B cell (primary cell): ENCODE data around the gene HDGF. TPM values are rescaled to one million over a fixed set of nuclear protein-coding genes. Genes with fewer than 3 reads are reported as not detected.

Experiments
- ATAC-seq: fragments of 200-7000 bp; cut with Tn5 transposase; one replicate; pipeline ENCODE4 v1.10.0; 2021; ENCODE audit warnings: low read depth, mild to moderate bottlenecking, moderate number of reproducible peaks, moderate library complexity
- CTCF ChIA-PET: fragments of 350-600 bp; sonication (Branson Sonifier 250); formaldehyde crosslinking; loops from one replicate; lab custom pipeline; 2021; ENCODE audit warnings: antibody characterized with exemption, inconsistent platforms; lab: Charles Lee
- POLR2A ChIA-PET: fragments of 350-600 bp; sonication (Branson Sonifier 250); formaldehyde crosslinking; loops from one replicate; lab custom pipeline; 2021; ENCODE audit warnings: antibody characterized with exemption; lab: Charles Lee
- DNase-seq: peaks from one replicate; pipeline ENCODE4 v3.0.0; 2013
- H2AFZ ChIP-seq: 2 replicates; pipeline ENCODE4 v1.6.1; 2012; ENCODE audit warnings: mild to moderate bottlenecking, low read depth, low read length; ENCODE audit not compliant: insufficient read depth, poor library complexity, severe bottlenecking
- H3K27ac ChIP-seq, 2 donors: 1 replicate in 1 of 2; 2 replicates in 1 of 2; pipeline ENCODE4 v1.5.1; 2012 to 2013; ENCODE audit warnings: low read length in 2 of 2, mild to moderate bottlenecking in 2 of 2, moderate library complexity in 1 of 2
- H3K27me3 ChIP-seq, 4 experiments: fragments of 200-600 bp in 1 of 4; sonication (generic) in 1 of 4; replicated peaks in 1 of 4; 1 replicate in 2 of 4; 2 replicates in 2 of 4; pipeline versions ENCODE4 v1.6.1 to v1.7.0; 2013 to 2016; ENCODE audit warnings: low read length in 3 of 4, mild to moderate bottlenecking in 2 of 4, mixed read lengths in 1 of 4, moderate library complexity in 1 of 4; ENCODE audit not compliant: insufficient read depth in 4 of 4, control insufficient read depth in 3 of 4; ENCODE audit errors: control extremely low read depth in 1 of 4
- H3K36me3 ChIP-seq, 2 experiments: replicated peaks in 1 of 2; 1 replicate in 1 of 2; 2 replicates in 1 of 2; pipeline versions ENCODE4 v1.6.1 to v1.7.1; 2013; ENCODE audit warnings: low read length in 1 of 2; ENCODE audit not compliant: insufficient read depth in 2 of 2, control insufficient read depth in 1 of 2; ENCODE audit errors: control extremely low read depth in 1 of 2, extremely low read depth in 1 of 2
- H3K4me1 ChIP-seq, 2 donors: fragments of 200-600 bp in 1 of 2; sonication (generic) in 1 of 2; 1 replicate in 1 of 2; 2 replicates in 1 of 2; pipeline versions ENCODE4 v1.5.1 to v1.6.1; 2013 to 2017; ENCODE audit warnings: low read length in 2 of 2; ENCODE audit not compliant: control insufficient read depth in 2 of 2, insufficient read depth in 2 of 2
- H3K4me2 ChIP-seq: replicated peaks from 2 replicates; pipeline ENCODE3; 2012; ENCODE audit warnings: mild to moderate bottlenecking, low read depth, low read length; ENCODE audit not compliant: poor library complexity, severe bottlenecking
- H3K4me3 ChIP-seq, 5 experiments: fragments of 200-600 bp in 1 of 5; sonication (generic) in 1 of 5; 1 replicate in 3 of 5; 2 replicates in 2 of 5; pipeline versions ENCODE4 v1.5.1 to v1.7.0; 2011 to 2016; ENCODE audit warnings: low read length in 4 of 5, mild to moderate bottlenecking in 4 of 5, low read depth in 2 of 5, control low read depth in 1 of 5, moderate library complexity in 1 of 5; ENCODE audit not compliant: insufficient read depth in 1 of 5; ENCODE audit errors: control extremely low read depth in 1 of 5, extremely low read depth in 1 of 5
- H3K79me2 ChIP-seq: fragments of 200-600 bp; sonication (generic); one replicate; pipeline ENCODE4 v1.6.0; 2016; ENCODE audit warnings: low read length; ENCODE audit not compliant: control insufficient read depth, insufficient read depth
- H3K9ac ChIP-seq: fragments of 200-600 bp; sonication (generic); 2 replicates; pipeline ENCODE4 v1.6.1; 2017; ENCODE audit warnings: mild to moderate bottlenecking, low read length, moderate library complexity
- H3K9me3 ChIP-seq, 3 donors: one replicate each; pipeline versions ENCODE4 v1.6.1 to v1.7.1; 2013; ENCODE audit warnings: low read length in 2 of 3; ENCODE audit not compliant: control insufficient read depth in 2 of 3, insufficient read depth in 1 of 3; ENCODE audit errors: control extremely low read depth in 1 of 3
- H4K20me1 ChIP-seq: 2 replicates; pipeline ENCODE4 v1.6.0; 2012; ENCODE audit warnings: mild to moderate bottlenecking, low read length; ENCODE audit not compliant: insufficient read depth, control insufficient read depth, poor library complexity, severe bottlenecking
- H3K27ac Mint-ChIP-seq: one replicate; pipeline ENCODE4 v1.8.0; 2021; ENCODE audit warnings: mixed read lengths
- H3K27me3 Mint-ChIP-seq: one replicate; pipeline ENCODE4 v1.8.0; 2021; ENCODE audit warnings: mixed read lengths
- H3K4me1 Mint-ChIP-seq: one replicate; pipeline ENCODE4 v1.8.0; 2021; ENCODE audit warnings: mixed read lengths
- H3K4me3 Mint-ChIP-seq: one replicate; pipeline ENCODE4 v1.8.0; 2021; ENCODE audit warnings: mixed read lengths
- H3K9me3 Mint-ChIP-seq: one replicate; pipeline ENCODE4 v1.8.0; 2022; ENCODE audit warnings: mixed read lengths; ENCODE audit not compliant: insufficient read depth
- CTCF ChIP-seq: fragments of 200-600 bp; IDR thresholded peaks from one replicate; pipeline ENCODE4 v1.8.0; 2022; ENCODE audit warnings: antibody characterized with exemption, mild to moderate bottlenecking
- EZH2 ChIP-seq: IDR thresholded peaks from 2 replicates; pipeline ENCODE4 v1.6.1; 2012; ENCODE audit warnings: borderline replicate concordance, low read depth, mild to moderate bottlenecking, moderate library complexity, low read length; ENCODE audit not compliant: insufficient read depth, poor library complexity, severe bottlenecking
- WGBS: methylation state at CpG from one replicate; pipeline ENCODE4 v1.1.5; 2013; ENCODE audit warnings: missing lambda C conversion rate; ENCODE audit not compliant: insufficient coverage; 5-methylcytosine and 5-hydroxymethylcytosine counted together
- intact Hi-C: fragments of 100-400 bp; cut with micrococcal nuclease; formaldehyde crosslinking; loops from one replicate; pipeline ENCODE4 v1.10.0; 2022
- polyA plus RNA-seq: library from polyadenylated mRNA; depleted of rRNA; stranded (reverse); fragments of >200 nt; gene quantifications from 2 replicates; pipeline ENCODE4 v1.2.3, GENCODE V29; 2012
- total RNA-seq, 2 donors: library from RNA; stranded (reverse); fragments of 120-200 nt in 1 of 2; gene quantifications; 1 replicate in 1 of 2; 2 replicates in 1 of 2; pipeline versions ENCODE4 v1.2.3 to v1.2.4, GENCODE V29; 2013 to 2022

HDGF gene
- total and polyA plus RNA-seq, 2 donors (not counting 1 experiment from before 2014, with no cell fraction given), result 40.3 to 89.9 TPM

DNA sequence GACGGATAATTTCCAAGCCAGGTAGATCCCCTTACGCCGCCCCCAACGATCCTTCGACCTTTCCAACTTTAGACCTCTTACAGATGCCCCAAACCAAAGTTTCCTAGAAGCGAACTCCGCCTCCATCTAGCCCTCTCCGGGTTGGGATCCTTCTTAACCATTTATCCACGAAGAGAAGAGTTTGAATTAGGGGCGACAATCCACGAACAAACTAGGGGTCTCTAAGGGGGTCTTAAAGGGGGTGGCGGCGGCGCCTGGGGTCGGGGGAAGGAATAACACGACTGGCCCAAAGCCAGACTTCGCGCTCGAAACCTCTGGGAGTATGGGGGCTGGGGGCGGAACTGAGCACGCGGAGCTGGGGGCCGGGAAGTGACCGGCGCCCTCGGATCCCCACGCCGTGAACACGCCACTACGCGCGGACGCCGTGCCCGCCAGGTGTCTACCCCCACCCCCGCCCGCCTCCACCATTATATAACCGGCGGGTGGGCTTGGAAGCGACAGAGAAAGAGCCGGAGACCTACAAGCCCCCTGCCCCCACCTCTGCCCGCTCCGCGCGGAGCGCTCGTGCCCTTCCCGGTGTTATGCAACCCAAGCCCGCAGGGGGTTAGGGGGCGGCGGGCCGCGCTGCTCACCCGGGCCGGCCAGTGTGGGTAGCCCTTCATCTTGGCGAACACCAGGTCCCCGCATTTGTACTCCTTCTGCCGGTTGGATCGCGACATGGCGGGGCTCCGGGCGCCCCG is 594 bp downstream of the HDGF start:
- ATAC-seq, result peak; percentile 25

More for the DNA sequence above, 594 bp downstream of the HDGF start:
- WGBS, result under 1% methylated on average over 46 of the region's 64 CpGs
- H3K4me3 Mint-ChIP-seq, result peak overlapping the region; percentile 93
- H4K20me1 ChIP-seq, result peaks cover 16% of the 10 kb centered on the region
- H3K4me2 ChIP-seq, result peak overlapping the region; percentile 78
- ChIA-PET CTCF (interaction anchor here (1.2 to 3.2 kb wide), 6 partner anchors 16 to 62 kb away, joined by 3 to 24 read pairs (median 7); partner anchors contain the start of genes ISG20L2, METTL25B and PRCC), POLR2A (interaction anchor here (0.6 to 2.6 kb wide), 7 partner anchors 8 to 250 kb away, joined by 3 to 29 read pairs (median 8); partner anchors contain the start of genes ISG20L2, METTL25B, MRPL24 and PRCC)
- H3K36me3 ChIP-seq, result no peaks in the 10 kb centered on the region
- H3K27me3 Mint-ChIP-seq, result no peaks in the 10 kb centered on the region
- H3K9me3 Mint-ChIP-seq, result no peaks in the 10 kb centered on the region
- DNase-seq, result no peak
- H3K4me3 ChIP-seq, result peak overlapping the region; percentile 71 to 95 (median 86)
- H3K27ac Mint-ChIP-seq, result peak overlapping the region; percentile 91
- intact Hi-C loops, result loop anchor here (1.0 to 5.0 kb wide), 4 partner anchors 10 to 414 kb away; partner anchors contain the start of genes CCT3, ISG20L2, METTL25B and MRPL24
- H3K27ac ChIP-seq, result peak overlapping the region; percentile 58 to 81
- peaks cover 64% of the 10 kb centered on the region for H3K79me2 ChIP-seq
- no peaks in the 10 kb centered on the region for H3K27me3 ChIP-seq
- H2AFZ ChIP-seq, result peak overlapping the region; percentile 82
- H3K4me1 ChIP-seq, result peaks cover 53 to 73% of the 10 kb centered on the region in 2 donors
- H3K9me3 ChIP-seq, result no peaks in the 10 kb centered on the region
- TF ChIP-seq EZH2 (no peak), CTCF (peak; percentile 16)
- peak overlapping the region; percentile 78 for H3K9ac ChIP-seq
- peaks cover 71% of the 10 kb centered on the region for H3K4me1 Mint-ChIP-seq
